A673 (cell line): ENCODE results near the gene CARS2. TPM values are rescaled to one million over a fixed set of nuclear protein-coding genes. Genes with fewer than 3 reads are reported as not detected.

Experiments
- BruUV-seq: library from RNA; stranded (reverse); fragments of 400-500 nt; replicated peaks from 2 replicates; lab custom pipeline; 2021; lab: Mats Ljungman, UMichigan
- CTCF ChIA-PET: fragments of 300-600 bp; sonication (Branson Sonifier 250); formaldehyde crosslinking; loops from one replicate; lab custom pipeline; 2022; ENCODE audit warnings: antibody characterized with exemption; lab: Charles Lee
- POLR2A ChIA-PET: fragments of 300-600 bp; sonication (Branson Sonifier 250); formaldehyde crosslinking; loops from one replicate; lab custom pipeline; 2022; ENCODE audit warnings: antibody characterized with exemption; ENCODE audit not compliant: low non-redundant PET; lab: Charles Lee
- DNase-seq: peaks from one replicate; pipeline ENCODE4 v3.0.0-alpha.2; 2015; ENCODE audit warnings: low spot score
- H3K27ac ChIP-seq: fragments of 200-600 bp; sonication (generic); 2 replicates; pipeline ENCODE4 v1.5.1; 2016; ENCODE audit warnings: mixed run types, low read depth, mild to moderate bottlenecking, mixed read lengths, antibody characterized with exemption, low read length; ENCODE audit not compliant: poor library complexity, severe bottlenecking
- H3K27me3 ChIP-seq: fragments of 200-600 bp; sonication (generic); replicated peaks from 2 replicates; pipeline ENCODE4 v1.6.1; 2017; ENCODE audit warnings: mixed run types, low read depth, mild to moderate bottlenecking, mixed read lengths, antibody characterized with exemption, low read length; ENCODE audit not compliant: insufficient read depth, poor library complexity
- H3K36me3 ChIP-seq: fragments of 200-600 bp; sonication (generic); 2 replicates; pipeline ENCODE4 v1.6.1; 2016; ENCODE audit warnings: mixed run types, mild to moderate bottlenecking, mixed read lengths, antibody characterized with exemption, low read length; ENCODE audit not compliant: insufficient read depth, poor library complexity, severe bottlenecking
- H3K4me1 ChIP-seq: fragments of 200-600 bp; sonication (generic); 2 replicates; pipeline ENCODE4 v1.6.1; 2017; ENCODE audit warnings: mixed run types, mild to moderate bottlenecking, mixed read lengths, antibody characterized with exemption, low read length; ENCODE audit not compliant: insufficient read depth, poor library complexity, severe bottlenecking
- H3K4me3 ChIP-seq: fragments of 200-600 bp; sonication (generic); 2 replicates; pipeline ENCODE4 v1.5.1; 2016; ENCODE audit warnings: low read depth, mixed run types, mild to moderate bottlenecking, mixed read lengths, low read length; ENCODE audit not compliant: poor library complexity, severe bottlenecking
- H3K9me3 ChIP-seq: fragments of 200-600 bp; sonication (generic); 2 replicates; pipeline ENCODE4 v1.6.1; 2016; ENCODE audit warnings: mixed run types, low read depth, mild to moderate bottlenecking, mixed read lengths, antibody characterized with exemption, low read length; ENCODE audit not compliant: poor library complexity, severe bottlenecking
- CTCF ChIP-seq: fragments of 300-800, 200-600 bp; sonication (generic); conservative IDR thresholded peaks from 2 replicates; pipeline ENCODE4 v1.5.1; 2017; ENCODE audit warnings: low read depth, mild to moderate bottlenecking, antibody characterized with exemption, low read length, moderate library complexity, mixed read lengths
- EZH2 ChIP-seq: fragments of 200-600 bp; sonication (generic); IDR thresholded peaks from 2 replicates; pipeline ENCODE4 v1.6.1; 2017; ENCODE audit warnings: borderline replicate concordance, low read depth, mild to moderate bottlenecking, mixed read lengths, antibody characterized with exemption, low read length; ENCODE audit not compliant: poor library complexity, severe bottlenecking
- intact Hi-C: fragments of 100-400 bp; cut with micrococcal nuclease; formaldehyde crosslinking; loops from one replicate; pipeline ENCODE4 v1.10.0; 2022; ENCODE audit not compliant: unreplicated experiment
- total RNA-seq: library from RNA; stranded (reverse); gene quantifications from 2 replicates; pipeline ENCODE4 v1.2.3, GENCODE V29; 2021

Gene CARS2
- total RNA-seq, 1 experiment from 2014 or later = 71.4 TPM

GRCh38 chr13:110648848-110649421 lies 57.0 kb downstream of the CARS2 start:
- DNase-seq = no peak
- H3K4me1 ChIP-seq = no peaks in the 10 kb centered on the region
- peaks cover 6% of the 10 kb centered on the region for H3K36me3 ChIP-seq
- no TSS peak for BruUV-seq
- H3K27ac ChIP-seq = no peak overlapping the region
- no peak overlapping the region for H3K4me3 ChIP-seq
- H3K9me3 ChIP-seq = no peaks in the 10 kb centered on the region
- H3K27me3 ChIP-seq = no peaks in the 10 kb centered on the region
- intact Hi-C loops = no loop called here
- POLR2A ChIA-PET = no interaction called here
- CTCF ChIA-PET = no interaction called here
- TF ChIP-seq CTCF (no peak), EZH2 (no peak)

GRCh38 chr13:110648146-110648819 lies 57.6 kb downstream of the CARS2 start:
- Histone ChIP-seq H3K9me3 (no peaks in the 10 kb centered on the region), H3K4me1 (no peaks in the 10 kb centered on the region), H3K4me3 (no peak overlapping the region), H3K27ac (no peak overlapping the region), H3K36me3 (peaks cover 8% of the 10 kb centered on the region), H3K27me3 (no peaks in the 10 kb centered on the region)
- CTCF ChIA-PET = no interaction called here
- intact Hi-C loops = no loop called here
- POLR2A ChIA-PET = no interaction called here
- DNase-seq = no peak
- BruUV-seq = no TSS peak
- no peak for TF ChIP-seq EZH2
- TF ChIP-seq CTCF = no peak

GRCh38 chr13:110647365-110647737 lies 58.6 kb downstream of the CARS2 start:
- ChIA-PET CTCF (no interaction called here), POLR2A (no interaction called here)
- Histone ChIP-seq H3K36me3 (peaks cover 14% of the 10 kb centered on the region), H3K4me1 (no peaks in the 10 kb centered on the region), H3K4me3 (no peak overlapping the region), H3K27ac (no peak overlapping the region), H3K9me3 (no peaks in the 10 kb centered on the region), H3K27me3 (no peaks in the 10 kb centered on the region)
- intact Hi-C loops = no loop called here
- BruUV-seq = no TSS peak
- DNase-seq = no peak
- TF ChIP-seq EZH2 (no peak), CTCF (no peak)
